Activated CD4-positive, alpha-beta T cell treated with anti-CD3 and anti-CD28 coated beads for 48 hours (primary cell): ENCODE results near the gene SPNS2.

Experiments
- DNase-seq: peaks from one replicate; pipeline ENCODE4 v3.0.0-alpha.2; 2020

The SPNS2 gene

GRCh38 chr17:4554997-4555799, 56.5 kb downstream of the SPNS2 start, which contains the start of gene MYBBP1A:
Gene MYBBP1A, minus strand, starts transcription at chr17:4555384. Its CDS starts 60 bp downstream, at chr17:4555324.
- peak; percentile 98 for DNase-seq

- DNase-seq: no peak
Measured at GRCh38 chr17:4555873-4556759, 57.4 kb downstream of the SPNS2 start.

GRCh38 chr17:4556996-4557395, 58.3 kb downstream of the SPNS2 start:
- no peak for DNase-seq

- DNase-seq: no peak
Measured at GRCh38 chr17:4557626-4558346, 59.1 kb downstream of the SPNS2 start.

- DNase-seq: no peak
Measured at GRCh38 chr17:4558347-4558971, 59.8 kb downstream of the SPNS2 start.

- DNase-seq: no peak
Measured at GRCh38 chr17:4559139-4559791, 60.6 kb downstream of the SPNS2 start.

GRCh38 chr17:4559966-4560365, 61.3 kb downstream of the SPNS2 start:
- DNase-seq: no peak

- no peak for DNase-seq
Measured at GRCh38 chr17:4560421-4560820, 61.7 kb downstream of the SPNS2 start, which contains the start of gene GGT6. Gene GGT6, minus strand, starts transcription at chr17:4560577. Its CDS starts 56 bp downstream, at chr17:4560521.

GRCh38 chr17:4560837-4561256, 62.2 kb downstream of the SPNS2 start:
- no peak for DNase-seq

- no peak for DNase-seq
Measured at GRCh38 chr17:4562015-4562969, 63.6 kb downstream of the SPNS2 start.

GRCh38 chr17:4565209-4566141, 66.8 kb downstream of the SPNS2 start:
- DNase-seq: peak; percentile 73

GRCh38 chr17:4566785-4567184, 68.1 kb downstream of the SPNS2 start:
- peak; percentile 64 for DNase-seq

- no peak for DNase-seq
Measured at GRCh38 chr17:4569591-4569990, 70.9 kb downstream of the SPNS2 start.

GRCh38 chr17:4572131-4572530, 73.5 kb downstream of the SPNS2 start:
- DNase-seq: no peak

- DNase-seq: no peak
Measured at GRCh38 chr17:4573115-4573514, 74.4 kb downstream of the SPNS2 start.

GRCh38 chr17:4573669-4574068, 75.0 kb downstream of the SPNS2 start:
- DNase-seq: peak; percentile 85

GRCh38 chr17:4574448-4575045, 75.9 kb downstream of the SPNS2 start:
- DNase-seq: no peak

GRCh38 chr17:4576161-4576558, 77.5 kb downstream of the SPNS2 start:
- no peak for DNase-seq

- DNase-seq: no peak
Measured at GRCh38 chr17:4576729-4577322, 78.1 kb downstream of the SPNS2 start.
